Activated CD8-positive, alpha-beta T cell treated with anti-CD3 and anti-CD28 coated beads for 36 hours (primary cell): Measurements from ENCODE around the gene H19. TPM values are rescaled to one million over a fixed set of nuclear protein-coding genes. Genes with fewer than 3 reads are reported as not detected.
A peak's percentile ranks its signal among the peaks of the same experiment; 100 is the strongest.

ENCODE experiments used
- ATAC-seq: fragments of 200-7000 bp; cut with Tn5 transposase; one replicate; pipeline ENCODE4 v1.10.0; 2021; ENCODE audit warnings: mild to moderate bottlenecking, moderate library complexity
- CTCF ChIA-PET: fragments of 350-600 bp; sonication (Branson Sonifier 250); formaldehyde crosslinking; loops from one replicate; lab custom pipeline; 2021; ENCODE audit warnings: antibody characterized with exemption; lab: Charles Lee
- POLR2A ChIA-PET: fragments of 350-600 bp; sonication (Branson Sonifier 250); formaldehyde crosslinking; loops from one replicate; lab custom pipeline; 2021; ENCODE audit warnings: antibody characterized with exemption; lab: Charles Lee
- DNase-seq: peaks from one replicate; pipeline ENCODE4 v3.0.0-alpha.2; 2020
- H3K27ac Mint-ChIP-seq: one replicate; pipeline ENCODE4 v1.8.0; 2021; ENCODE audit warnings: mild to moderate bottlenecking, mixed read lengths
- H3K27me3 Mint-ChIP-seq: one replicate; pipeline ENCODE4 v1.8.0; 2021; ENCODE audit warnings: mixed read lengths
- H3K36me3 Mint-ChIP-seq: one replicate; pipeline ENCODE4 v1.8.0; 2021; ENCODE audit warnings: low read depth, mixed read lengths
- H3K4me1 Mint-ChIP-seq: one replicate; pipeline ENCODE4 v1.8.0; 2021; ENCODE audit warnings: low read depth, mixed read lengths
- H3K4me3 Mint-ChIP-seq: one replicate; pipeline ENCODE4 v1.8.0; 2021; ENCODE audit warnings: mild to moderate bottlenecking, moderate library complexity, mixed read lengths
- H3K9me3 Mint-ChIP-seq: one replicate; pipeline ENCODE4 v1.8.0; 2021; ENCODE audit warnings: mixed read lengths
- CTCF ChIP-seq: fragments of 200-600 bp; IDR thresholded peaks from one replicate; pipeline ENCODE4 v1.8.0; 2022; ENCODE audit warnings: antibody characterized with exemption, mild to moderate bottlenecking
- intact Hi-C: fragments of 100-400 bp; cut with micrococcal nuclease; formaldehyde crosslinking; loops from one replicate; pipeline ENCODE4 v1.10.0; 2022
- total RNA-seq, 2 experiments: library from RNA; stranded (reverse); gene quantifications; one replicate each; pipeline ENCODE4 v1.2.3, GENCODE V29; 2021

The H19 gene
- not detected for total RNA-seq

- Mint-ChIP-seq H3K27me3 (no peaks in the 10 kb centered on the region), H3K4me1 (no peaks in the 10 kb centered on the region), H3K27ac (no peak within 1 kb of the TSS), H3K36me3 (no peaks in the 10 kb centered on the region), H3K9me3 (no peaks in the 10 kb centered on the region), H3K4me3 (no peak within 1 kb of the TSS)
- no peak for TF ChIP-seq CTCF
- POLR2A ChIA-PET = interaction anchor here (0.6 kb wide), 2 partner anchors 19 to 68 kb away, joined by 3 to 4 read pairs; no protein-coding TSS in a partner anchor
- ATAC-seq (no peak), DNase-seq (no peak)
- intact Hi-C loops = no loop called here
- CTCF ChIA-PET = interaction anchor here (0.7 to 1.9 kb wide), 2 partner anchors 116 to 165 kb away, joined by 3 to 9 read pairs; no protein-coding TSS in a partner anchor
Observed at GRCh38 chr11:1997755-1998154, at the start of gene H19. H19 (minus strand) TSS chr11:1997842.

GRCh38 chr11:2041963-2042362 lies 44.3 kb upstream of the H19 start:
- ChIA-PET POLR2A (no interaction called here), CTCF (no interaction called here)
- no peaks in the 10 kb centered on the region for H3K4me1 Mint-ChIP-seq
- no peaks in the 10 kb centered on the region for H3K27me3 Mint-ChIP-seq
- H3K9me3 Mint-ChIP-seq = no peaks in the 10 kb centered on the region
- TF ChIP-seq CTCF = no peak
- intact Hi-C loops = no loop called here
- no peak for ATAC-seq
- no peaks in the 10 kb centered on the region for H3K36me3 Mint-ChIP-seq
- H3K27ac Mint-ChIP-seq = no peak overlapping the region
- DNase-seq = no peak
- H3K4me3 Mint-ChIP-seq = no peak overlapping the region

- no peak for TF ChIP-seq CTCF
- Mint-ChIP-seq H3K27me3 (no peaks in the 10 kb centered on the region), H3K9me3 (no peaks in the 10 kb centered on the region), H3K4me1 (no peaks in the 10 kb centered on the region), H3K36me3 (no peaks in the 10 kb centered on the region), H3K27ac (no peak overlapping the region), H3K4me3 (no peak overlapping the region)
- no peak for ATAC-seq
- no peak for DNase-seq
- intact Hi-C loops = no loop called here
- ChIA-PET POLR2A (no interaction called here), CTCF (interaction anchor here (15.1 kb wide), 1 partner anchor 109 kb away, joined by 518 read pairs; no protein-coding TSS in a partner anchor)
Observed at GRCh38 chr11:2041153-2041552, 43.5 kb upstream of the H19 start.

- TF ChIP-seq CTCF = no peak
- no peaks in the 10 kb centered on the region for H3K4me1 Mint-ChIP-seq
- no peak for DNase-seq
- ATAC-seq = no peak
- H3K9me3 Mint-ChIP-seq = no peaks in the 10 kb centered on the region
- intact Hi-C loops = no loop called here
- POLR2A ChIA-PET = interaction anchor here (5.8 kb wide), 1 partner anchor 111 kb away, joined by 31 read pairs; no protein-coding TSS in a partner anchor
- no peak overlapping the region for H3K4me3 Mint-ChIP-seq
- no peak overlapping the region for H3K27ac Mint-ChIP-seq
- CTCF ChIA-PET = interaction anchor here (15.1 kb wide), 1 partner anchor 111 kb away, joined by 518 read pairs; no protein-coding TSS in a partner anchor
- H3K27me3 Mint-ChIP-seq = no peaks in the 10 kb centered on the region
- no peaks in the 10 kb centered on the region for H3K36me3 Mint-ChIP-seq
Observed at GRCh38 chr11:2039198-2039759, 41.6 kb upstream of the H19 start.

GRCh38 chr11:2036863-2037486 lies 39.3 kb upstream of the H19 start:
- ATAC-seq (peak; percentile 79), DNase-seq (no peak)
- H3K4me1 Mint-ChIP-seq = no peaks in the 10 kb centered on the region
- H3K27me3 Mint-ChIP-seq = no peaks in the 10 kb centered on the region
- POLR2A ChIA-PET = interaction anchor here (0.9 to 5.8 kb wide), 5 partner anchors 15 to 335 kb away, joined by 3 to 31 read pairs (median 3); no protein-coding TSS in a partner anchor
- H3K4me3 Mint-ChIP-seq = no peak overlapping the region
- H3K36me3 Mint-ChIP-seq = no peaks in the 10 kb centered on the region
- intact Hi-C loops = no loop called here
- H3K27ac Mint-ChIP-seq = no peak overlapping the region
- no peak for TF ChIP-seq CTCF
- CTCF ChIA-PET = interaction anchor here (0.8 to 15.1 kb wide), 16 partner anchors 12 to 343 kb away, joined by 3 to 518 read pairs (median 4); no protein-coding TSS in a partner anchor
- H3K9me3 Mint-ChIP-seq = no peaks in the 10 kb centered on the region
